Esophagus (tissue), 2 donors: ENCODE data around the gene AGBL4. TPM values are rescaled to one million over a fixed set of nuclear protein-coding genes. Genes with fewer than 3 reads are reported as not detected.

Source experiments
- H3K27ac ChIP-seq, 2 donors: one replicate each; pipeline ENCODE4 v1.5.1; 2013; ENCODE audit warnings: low read depth in 2 of 2, mild to moderate bottlenecking in 2 of 2, inconsistent platforms in 1 of 2, low read length in 1 of 2, moderate library complexity in 1 of 2
- H3K27me3 ChIP-seq, 2 donors: one replicate each; pipeline ENCODE4 v1.6.1; 2013; ENCODE audit warnings: low read length in 2 of 2, control low read depth in 1 of 2, mild to moderate bottlenecking in 1 of 2; ENCODE audit not compliant: insufficient read depth in 2 of 2, control insufficient read depth in 1 of 2
- H3K36me3 ChIP-seq, 2 donors: one replicate each; pipeline ENCODE4 v1.6.1; 2013; ENCODE audit warnings: low read length in 1 of 2; ENCODE audit not compliant: control insufficient read depth in 2 of 2, insufficient read depth in 2 of 2
- H3K4me1 ChIP-seq, 2 donors: one replicate each; pipeline ENCODE4 v1.6.1; 2013; ENCODE audit warnings: low read length in 1 of 2; ENCODE audit not compliant: control insufficient read depth in 2 of 2, insufficient read depth in 2 of 2
- H3K4me3 ChIP-seq, 2 donors: one replicate each; pipeline ENCODE4 v1.5.1; 2013; ENCODE audit warnings: low read length in 2 of 2, mild to moderate bottlenecking in 2 of 2, low read depth in 1 of 2, moderate library complexity in 1 of 2
- H3K9me3 ChIP-seq, 2 donors: one replicate each; pipeline ENCODE4 v1.6.1; 2013; ENCODE audit warnings: mild to moderate bottlenecking in 2 of 2, low read depth in 1 of 2, low read length in 1 of 2, moderate library complexity in 1 of 2; ENCODE audit not compliant: control insufficient read depth in 2 of 2, insufficient read depth in 1 of 2
- WGBS, 2 donors: extraction: QIAGEN DNeasy Blood & Tissue Kit; methylation state at CpG; one replicate each; pipeline ENCODE4 v1.1.7; 2013; 5-methylcytosine and 5-hydroxymethylcytosine counted together
- polyA plus RNA-seq, 2 donors: library from polyadenylated mRNA; stranded (reverse); fragments of 200-250 nt; gene quantifications; one replicate each; pipeline ENCODE4 v1.2.3, GENCODE V29; 2013
- donor health status: healthy with polysubstance abuse.
- donor health status: Bipolar disorder and iron deficiency.

The AGBL4 gene
- polyA plus RNA-seq = under 1 TPM in 1 of 2 donors, not detected in 1; 0.02 TPM

GRCh38 chr1:50023292-50024159, at the start of gene AGBL4:
TSS of gene AGBL4 (minus strand) at chr1:50023954.
- Histone ChIP-seq H3K36me3 (no peaks in the 10 kb centered on the region), H3K9me3 (no peaks in the 10 kb centered on the region), H3K4me1 (peaks cover 0 to 7% of the 10 kb centered on the region in 2 donors), H3K27ac (no peak within 1 kb of the TSS), H3K4me3 (peak within 1 kb of the TSS; percentile 45 to 63), H3K27me3 (no peaks in the 10 kb centered on the region)
- WGBS, 2 donors = 8 to 9% methylated on average over 49 to 56 of the region's 56 CpGs

- Histone ChIP-seq H3K4me3 (no peak overlapping the region), H3K36me3 (no peaks in the 10 kb centered on the region), H3K4me1 (no peaks in the 10 kb centered on the region), H3K9me3 (no peaks in the 10 kb centered on the region), H3K27ac (no peak overlapping the region), H3K27me3 (no peaks in the 10 kb centered on the region)
- 27 to 31% methylated on average over 1 of the region's 1 CpG for WGBS, 2 donors
Measured at GRCh38 chr1:50066806-50067205, 43.1 kb upstream of the AGBL4 start.

- Histone ChIP-seq H3K9me3 (no peaks in the 10 kb centered on the region), H3K4me1 (no peaks in the 10 kb centered on the region), H3K27ac (no peak overlapping the region), H3K36me3 (no peaks in the 10 kb centered on the region), H3K4me3 (no peak overlapping the region), H3K27me3 (no peaks in the 10 kb centered on the region)
- WGBS, 2 donors = 52 to 59% methylated on average over 3 of the region's 3 CpGs
Measured at GRCh38 chr1:50060279-50060678, 36.5 kb upstream of the AGBL4 start.

GRCh38 chr1:50048791-50049190, 25.0 kb upstream of the AGBL4 start:
- 57 to 64% methylated on average over 2 of the region's 2 CpGs for WGBS, 2 donors
- no peak overlapping the region for H3K27ac ChIP-seq
- H3K4me3 ChIP-seq = no peak overlapping the region
- peaks cover 0 to 13% of the 10 kb centered on the region in 2 donors for H3K27me3 ChIP-seq
- peaks cover 0 to 2% of the 10 kb centered on the region in 2 donors for H3K4me1 ChIP-seq
- H3K36me3 ChIP-seq = no peaks in the 10 kb centered on the region
- no peaks in the 10 kb centered on the region for H3K9me3 ChIP-seq

GRCh38 chr1:50047916-50048694, 24.4 kb upstream of the AGBL4 start:
- Histone ChIP-seq H3K9me3 (no peaks in the 10 kb centered on the region), H3K4me1 (peaks cover 0 to 2% of the 10 kb centered on the region in 2 donors), H3K27ac (no peak overlapping the region), H3K36me3 (no peaks in the 10 kb centered on the region), H3K4me3 (no peak overlapping the region), H3K27me3 (peaks cover 0 to 13% of the 10 kb centered on the region in 2 donors)
- WGBS, 2 donors = 6 to 9% methylated on average over 71 to 72 of the region's 72 CpGs

- no peaks in the 10 kb centered on the region for H3K36me3 ChIP-seq
- 51 to 56% methylated on average over 5 of the region's 5 CpGs for WGBS, 2 donors
- H3K27me3 ChIP-seq = peaks cover 0 to 3% of the 10 kb centered on the region in 2 donors
- H3K4me3 ChIP-seq = no peak overlapping the region
- H3K4me1 ChIP-seq = no peaks in the 10 kb centered on the region
- no peak overlapping the region for H3K27ac ChIP-seq
- no peaks in the 10 kb centered on the region for H3K9me3 ChIP-seq
Measured at GRCh38 chr1:50038237-50038809, 14.6 kb upstream of the AGBL4 start.

GRCh38 chr1:50027794-50028193, 4.0 kb upstream of the AGBL4 start:
- Histone ChIP-seq H3K4me3 (no peak overlapping the region), H3K9me3 (no peaks in the 10 kb centered on the region), H3K27me3 (no peaks in the 10 kb centered on the region), H3K27ac (no peak overlapping the region), H3K36me3 (no peaks in the 10 kb centered on the region), H3K4me1 (peaks cover 0 to 7% of the 10 kb centered on the region in 2 donors)
- WGBS, 2 donors = 53 to 57% methylated on average over 1 of the region's 1 CpG

GRCh38 chr1:49995734-49996133, 28.0 kb downstream of the AGBL4 start:
- H3K27ac ChIP-seq = no peak overlapping the region
- H3K36me3 ChIP-seq = no peaks in the 10 kb centered on the region
- no peaks in the 10 kb centered on the region for H3K9me3 ChIP-seq
- no peaks in the 10 kb centered on the region for H3K4me1 ChIP-seq
- H3K27me3 ChIP-seq = no peaks in the 10 kb centered on the region
- 12 to 19% methylated on average over 1 of the region's 1 CpG for WGBS, 2 donors
- H3K4me3 ChIP-seq = no peak overlapping the region

- WGBS, 2 donors = 83 to 84% methylated on average over 2 of the region's 2 CpGs
Measured at GRCh38 chr1:49971088-49971487, 52.7 kb downstream of the AGBL4 start.

More at GRCh38 chr1:49971088-49971487, 52.7 kb downstream of the AGBL4 start:
- Histone ChIP-seq H3K27ac (no peak overlapping the region), H3K4me1 (no peaks in the 10 kb centered on the region), H3K4me3 (no peak overlapping the region), H3K27me3 (no peaks in the 10 kb centered on the region), H3K9me3 (no peaks in the 10 kb centered on the region), H3K36me3 (no peaks in the 10 kb centered on the region)
